Lower leg skin (tissue), 4 donors: ENCODE measurements around the gene TIMM23. TPM values are rescaled to one million over a fixed set of nuclear protein-coding genes. Genes with fewer than 3 reads are reported as not detected.

ENCODE experiments used
- DNase-seq, 2 donors: peaks; one replicate each; pipeline ENCODE4 v3.0.0-alpha.2; 2019; ENCODE audit warnings: low spot score in 2 of 2
- H3K4me3 ChIP-seq: fragments of 200-600 bp; sonication (generic); 2 replicates; pipeline ENCODE4 v1.5.1; 2017; ENCODE audit warnings: mild to moderate bottlenecking, low read depth; ENCODE audit not compliant: poor library complexity, severe bottlenecking
- POLR2A ChIP-seq, 2 donors: fragments of 450-650 bp; IDR thresholded peaks; one replicate each; pipeline ENCODE4 v1.6.1; 2016 to 2017; ENCODE audit warnings: antibody characterized with exemption in 2 of 2, mild to moderate bottlenecking in 1 of 2, moderate library complexity in 1 of 2
- WGBS, 2 donors: methylation state at CpG; one replicate each; pipeline ENCODE4 v1.1.5; 2018; 5-methylcytosine and 5-hydroxymethylcytosine counted together
- intact Hi-C: fragments of 100-400 bp; cut with DNase I; formaldehyde crosslinking; loops from one replicate; pipeline ENCODE4 v1.15.0; 2023; ENCODE audit warnings: low total_unique reads
- total RNA-seq, 4 donors: library from RNA; depleted of rRNA; stranded (reverse); fragments of >200 nt; gene quantifications; one replicate each; pipeline ENCODE4 v1.1.0, GENCODE V29; 2016
- TF ChIP-seq, protein P1 (sequence below), 3 donors: fragments of 450-650 bp; IDR thresholded peaks; one replicate each; pipeline ENCODE4 v1.5.1; 2016; ENCODE audit warnings: antibody characterized with exemption in 3 of 3, mild to moderate bottlenecking in 3 of 3, moderate library complexity in 2 of 3

The TIMM23 gene
- total RNA-seq, 4 donors from 2014 or later, result 40.4 to 67.5 (median 55.9) TPM

DNA sequence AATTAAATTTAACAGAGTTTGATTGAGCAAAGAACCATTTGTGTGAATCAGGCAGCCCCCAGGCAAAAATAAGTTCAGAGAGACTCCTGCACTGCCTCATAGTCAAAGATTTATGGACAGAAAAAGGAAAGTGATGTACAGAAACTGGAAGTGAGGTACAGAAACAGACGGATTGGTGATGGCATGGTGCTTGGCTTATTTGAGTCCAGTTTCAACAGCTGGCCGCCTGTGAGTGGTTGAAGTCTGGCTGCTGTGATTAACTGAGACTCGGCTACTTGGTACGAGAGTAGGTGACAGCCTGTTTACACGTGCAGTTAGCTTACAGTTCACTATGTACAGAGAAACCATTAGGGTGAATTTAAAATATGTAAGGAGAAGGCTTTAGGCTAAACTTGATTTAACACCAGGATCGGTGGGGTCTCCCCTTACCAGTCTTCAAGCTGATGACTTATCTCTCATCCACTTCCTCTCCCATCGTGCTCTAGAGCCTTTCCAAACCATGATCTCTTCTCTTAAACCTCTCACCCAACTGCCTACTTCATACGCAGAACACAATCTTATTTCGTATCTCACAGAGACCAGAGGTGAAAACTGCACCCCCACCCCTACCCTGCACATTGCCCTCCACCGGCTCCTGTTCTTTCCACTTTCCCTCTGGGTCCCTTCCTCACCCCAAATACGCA, 78.8 kb downstream of the TIMM23 start:
- WGBS, 2 donors, result 36 to 57% methylated on average over 11 of the region's 11 CpGs
- TF ChIP-seq, protein P1, sequence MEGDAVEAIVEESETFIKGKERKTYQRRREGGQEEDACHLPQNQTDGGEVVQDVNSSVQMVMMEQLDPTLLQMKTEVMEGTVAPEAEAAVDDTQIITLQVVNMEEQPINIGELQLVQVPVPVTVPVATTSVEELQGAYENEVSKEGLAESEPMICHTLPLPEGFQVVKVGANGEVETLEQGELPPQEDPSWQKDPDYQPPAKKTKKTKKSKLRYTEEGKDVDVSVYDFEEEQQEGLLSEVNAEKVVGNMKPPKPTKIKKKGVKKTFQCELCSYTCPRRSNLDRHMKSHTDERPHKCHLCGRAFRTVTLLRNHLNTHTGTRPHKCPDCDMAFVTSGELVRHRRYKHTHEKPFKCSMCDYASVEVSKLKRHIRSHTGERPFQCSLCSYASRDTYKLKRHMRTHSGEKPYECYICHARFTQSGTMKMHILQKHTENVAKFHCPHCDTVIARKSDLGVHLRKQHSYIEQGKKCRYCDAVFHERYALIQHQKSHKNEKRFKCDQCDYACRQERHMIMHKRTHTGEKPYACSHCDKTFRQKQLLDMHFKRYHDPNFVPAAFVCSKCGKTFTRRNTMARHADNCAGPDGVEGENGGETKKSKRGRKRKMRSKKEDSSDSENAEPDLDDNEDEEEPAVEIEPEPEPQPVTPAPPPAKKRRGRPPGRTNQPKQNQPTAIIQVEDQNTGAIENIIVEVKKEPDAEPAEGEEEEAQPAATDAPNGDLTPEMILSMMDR (IDR thresholded peaks at IDR 0.05), result no peak
- no peak for TF ChIP-seq POLR2A (IDR thresholded peaks at IDR 0.05)
- intact Hi-C loops, result no loop called here
- H3K4me3 ChIP-seq, result no peak overlapping the region
- no peak for DNase-seq

DNA sequence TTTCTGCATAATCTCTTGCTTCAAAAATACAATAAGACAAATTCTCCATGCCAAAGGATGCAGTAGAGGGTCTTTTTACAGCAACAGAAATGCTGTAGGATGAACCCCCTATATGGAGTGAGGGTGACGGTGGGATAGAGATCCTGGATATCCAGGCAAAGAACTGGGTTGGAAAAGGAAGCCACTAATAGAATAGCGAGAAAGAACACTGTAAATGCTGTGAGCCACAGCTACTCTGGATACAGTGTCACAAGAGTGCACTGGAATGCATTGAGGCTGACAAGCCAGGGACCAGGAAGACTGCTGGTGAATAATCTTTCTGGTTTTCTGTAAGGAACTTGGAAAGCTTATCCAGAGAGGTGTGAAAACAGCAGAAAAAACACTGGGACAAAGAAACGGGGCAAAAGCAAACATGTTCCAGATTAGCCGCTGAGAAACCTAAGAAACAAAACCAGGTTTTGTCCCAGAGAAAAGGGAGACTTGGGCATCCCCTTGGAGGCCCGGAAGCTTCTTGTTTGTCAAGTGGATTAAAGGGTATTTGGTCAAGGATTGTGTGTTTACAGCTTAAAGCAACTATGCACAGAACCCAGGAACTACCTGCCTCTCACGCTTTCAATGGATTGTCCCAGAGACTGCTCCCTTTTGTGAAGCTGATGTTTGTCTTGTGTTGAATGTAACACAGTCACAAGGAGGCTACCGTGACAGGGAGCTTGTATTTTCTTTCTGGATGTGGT, 79.9 kb downstream of the TIMM23 start:
- intact Hi-C loops, result no loop called here
- no peak overlapping the region for H3K4me3 ChIP-seq
- WGBS, 2 donors, result 61 to 64% methylated on average over 7 of the region's 7 CpGs
- TF ChIP-seq, protein P1 (IDR thresholded peaks at IDR 0.05), result no peak
- TF ChIP-seq POLR2A (IDR thresholded peaks at IDR 0.05), result no peak
- peak in 1 of 2 donors; percentile 23 for DNase-seq

DNA sequence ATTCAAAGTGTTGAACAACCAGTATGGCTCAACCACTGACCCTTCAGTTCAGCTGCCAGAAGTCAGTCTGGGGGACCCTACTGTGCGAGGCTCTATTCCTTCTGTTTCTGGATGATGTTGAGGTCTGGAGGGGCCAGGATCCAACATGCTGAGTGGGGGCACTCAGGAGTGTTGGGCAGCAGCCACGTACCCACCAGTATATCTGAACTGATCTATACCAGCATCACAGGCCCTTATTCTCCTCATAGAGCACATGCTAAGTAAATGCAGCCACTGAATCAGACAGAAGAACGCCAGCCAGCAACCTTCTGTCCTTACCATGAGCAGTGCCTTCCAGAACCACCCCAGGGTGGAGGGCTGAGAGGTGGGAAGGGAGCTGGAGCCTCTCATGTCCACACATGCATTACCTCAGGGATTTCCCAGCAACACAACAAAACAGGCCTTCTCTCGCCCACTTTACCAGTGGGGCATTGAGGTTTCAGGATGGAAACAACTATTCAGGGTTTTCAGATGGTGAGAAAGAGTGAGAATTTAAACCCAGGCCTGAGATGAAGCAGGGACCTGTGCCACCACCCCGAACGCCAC, 80.6 kb downstream of the TIMM23 start:
- intact Hi-C loops, result no loop called here
- TF ChIP-seq, protein P1 (IDR thresholded peaks at IDR 0.05), result no peak
- TF ChIP-seq POLR2A (IDR thresholded peaks at IDR 0.05), result no peak
- no peak overlapping the region for H3K4me3 ChIP-seq
- WGBS, 2 donors, result 55 to 75% methylated on average over 6 of the region's 6 CpGs
- DNase-seq, result no peak

Other genes with a start within 250 kb of the TIMM23 start
- gene WASHC2C, start 245.2 kb upstream of the TIMM23 start, total RNA-seq, result 10 to 100 TPM; 26.5 to 30.8 (median 29.5) TPM
- gene AGAP4, start 125.0 kb upstream of the TIMM23 start, total RNA-seq, result 10 to 100 TPM in 2 of 4 donors, 1 to 10 TPM in 2; 6.4 to 15.1 (median 11.1) TPM
- 100 to 1,000 TPM; 108 to 176 (median 145) TPM for gene NCOA4, start 58.1 kb downstream of the TIMM23 start, total RNA-seq
- 10 to 100 TPM in 2 of 4 donors, 1 to 10 TPM in 2; 5.5 to 46.7 (median 10.5) TPM for gene MSMB, start 73.8 kb downstream of the TIMM23 start, total RNA-seq